Urinary bladder (tissue), 4 donors: ENCODE measurements around the gene HEPN1. TPM values are rescaled to one million over a fixed set of nuclear protein-coding genes. Genes with fewer than 3 reads are reported as not detected.
"Not testable (repeated sequence)": the region's sequence is repeated elsewhere in the genome, so short reads cannot be mapped to it uniquely, and the experiment has no call there.

Experiments
- DNase-seq: peaks from one replicate; pipeline ENCODE4 v3.0.0-alpha.2; 2015; ENCODE audit errors: extremely low spot score
- H3K27ac ChIP-seq: one replicate; pipeline ENCODE4 v1.5.1; 2013; ENCODE audit warnings: low read depth, mild to moderate bottlenecking, moderate library complexity
- H3K36me3 ChIP-seq: one replicate; pipeline ENCODE4 v1.6.1; 2013; ENCODE audit warnings: mild to moderate bottlenecking, moderate library complexity; ENCODE audit not compliant: insufficient read depth
- H3K4me1 ChIP-seq: one replicate; pipeline ENCODE4 v1.6.1; 2013; ENCODE audit warnings: mild to moderate bottlenecking, moderate library complexity; ENCODE audit not compliant: insufficient read depth
- H3K4me3 ChIP-seq: one replicate; pipeline ENCODE4 v1.5.1; 2013; ENCODE audit warnings: low read depth, low read length
- WGBS: extraction: QIAGEN DNeasy Blood & Tissue Kit; methylation state at CpG from one replicate; pipeline ENCODE4 v1.1.7; 2013; 5-methylcytosine and 5-hydroxymethylcytosine counted together
- polyA plus RNA-seq: library from polyadenylated mRNA; stranded (reverse); fragments of 200-250 nt; gene quantifications from one replicate; pipeline ENCODE4 v1.2.3, GENCODE V29; 2013
- total RNA-seq: library from RNA; depleted of rRNA; stranded (reverse); fragments of >200 nt; gene quantifications from one replicate; pipeline ENCODE4 v1.2.3, GENCODE V29; 2014
- donor health status: healthy with polysubstance abuse.
- donor health status: healthy.

Gene HEPN1
- total and polyA plus RNA-seq, 2 donors: not detected

GRCh38 chr11:124950601-124951330, 31.7 kb downstream of the HEPN1 start:
- Histone ChIP-seq H3K4me1 (no peaks in the 10 kb centered on the region), H3K36me3 (no peaks in the 10 kb centered on the region), H3K27ac (no peak overlapping the region), H3K4me3 (no peak overlapping the region)
- DNase-seq: no peak

- WGBS: 83% methylated on average over 3 of the region's 3 CpGs
- no peaks in the 10 kb centered on the region for H3K4me1 ChIP-seq
- no peak overlapping the region for H3K4me3 ChIP-seq
- no peak overlapping the region for H3K27ac ChIP-seq
- no peaks in the 10 kb centered on the region for H3K36me3 ChIP-seq
- DNase-seq: no peak
Measured at GRCh38 chr11:124951341-124951740, 32.3 kb downstream of the HEPN1 start.

DNA sequence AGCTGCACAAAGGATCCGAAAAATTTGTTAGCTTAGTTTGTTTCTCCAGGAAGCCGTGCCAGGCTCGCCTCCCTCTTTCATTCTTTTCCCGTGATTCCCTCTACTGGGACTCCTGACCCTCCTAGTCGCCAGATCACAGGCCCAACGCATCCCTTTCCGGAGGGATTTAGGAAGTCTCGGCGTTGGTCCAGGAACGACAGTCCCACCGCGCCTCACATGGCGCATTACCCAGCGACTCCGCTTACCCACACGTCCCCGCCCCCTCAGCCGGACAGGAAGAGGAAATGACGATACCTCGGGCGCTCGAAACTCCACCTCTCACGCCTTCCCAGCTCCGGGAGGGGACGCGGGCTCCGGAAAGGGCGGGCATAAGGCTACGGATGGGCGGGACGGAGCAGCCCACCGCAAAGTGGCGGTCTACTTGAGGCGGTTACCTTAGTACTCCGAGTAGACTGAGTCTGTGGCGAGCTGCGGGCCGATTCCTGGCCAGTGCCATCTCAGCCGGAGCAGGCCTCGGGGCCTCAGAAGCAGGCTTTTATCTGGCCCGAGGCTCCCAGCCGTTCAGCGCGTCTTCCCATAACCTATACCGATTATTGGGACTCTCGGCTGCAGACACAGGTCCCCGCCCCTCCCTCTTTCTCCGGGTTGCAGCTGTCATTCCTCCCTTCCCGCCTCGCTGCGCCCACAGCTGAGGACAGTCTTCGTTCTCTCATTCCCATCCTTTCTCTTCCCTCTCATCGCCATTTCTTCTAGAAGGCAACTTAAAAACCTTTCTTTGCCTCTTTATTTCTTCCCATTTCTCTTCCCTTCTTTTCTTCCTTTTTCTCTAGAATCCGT, 34.9 kb downstream of the HEPN1 start, which contains the start of gene CCDC15:
Gene CCDC15 (plus strand): TSS at position 450 of the 837 bp plus-strand sequence. CDS start 531 bp downstream, outside the sequence.
- DNase-seq: peak; percentile 98
- WGBS: under 1% methylated on average over 54 of the region's 54 CpGs
- Histone ChIP-seq H3K4me1 (no peaks in the 10 kb centered on the region), H3K36me3 (no peaks in the 10 kb centered on the region), H3K27ac (peak within 1 kb of the TSS; percentile 48), H3K4me3 (peak within 1 kb of the TSS; percentile 62)

- WGBS: 26% methylated on average over 6 of the region's 6 CpGs
- Histone ChIP-seq H3K4me3 (peak overlapping the region; percentile 62), H3K36me3 (no peaks in the 10 kb centered on the region), H3K27ac (no peak overlapping the region), H3K4me1 (no peaks in the 10 kb centered on the region)
- DNase-seq: no peak
Measured at GRCh38 chr11:124954590-124954955, 35.5 kb downstream of the HEPN1 start.

DNA sequence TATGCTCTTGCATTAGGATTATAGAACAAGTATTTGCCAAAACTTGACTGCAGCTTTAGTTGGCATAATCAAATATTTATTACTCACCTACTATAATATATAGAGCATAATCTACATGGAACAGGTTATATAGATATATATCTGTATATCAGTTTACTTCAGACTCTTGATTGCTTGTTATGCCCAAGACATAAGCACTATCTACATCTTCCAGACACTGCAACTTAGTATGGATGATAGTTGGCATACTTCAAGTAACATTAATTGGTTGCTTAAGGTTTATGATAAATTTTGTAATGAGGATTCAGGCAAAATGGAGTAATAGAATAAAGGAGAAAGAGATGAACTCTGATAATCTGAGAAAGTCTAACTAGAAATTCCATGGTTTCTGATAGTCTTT, 36.0 kb downstream of the HEPN1 start:
- Histone ChIP-seq H3K4me1 (no peaks in the 10 kb centered on the region), H3K4me3 (no peak overlapping the region), H3K27ac (no peak overlapping the region), H3K36me3 (no peaks in the 10 kb centered on the region)
- no peak for DNase-seq

- H3K4me1 ChIP-seq: no peaks in the 10 kb centered on the region
- 18% methylated on average over 5 of the region's 5 CpGs for WGBS
- no peak overlapping the region for H3K4me3 ChIP-seq
- peak; percentile 67 for DNase-seq
- no peak overlapping the region for H3K27ac ChIP-seq
- H3K36me3 ChIP-seq: no peaks in the 10 kb centered on the region
Measured at GRCh38 chr11:124961972-124962609, 43.0 kb downstream of the HEPN1 start.

DNA sequence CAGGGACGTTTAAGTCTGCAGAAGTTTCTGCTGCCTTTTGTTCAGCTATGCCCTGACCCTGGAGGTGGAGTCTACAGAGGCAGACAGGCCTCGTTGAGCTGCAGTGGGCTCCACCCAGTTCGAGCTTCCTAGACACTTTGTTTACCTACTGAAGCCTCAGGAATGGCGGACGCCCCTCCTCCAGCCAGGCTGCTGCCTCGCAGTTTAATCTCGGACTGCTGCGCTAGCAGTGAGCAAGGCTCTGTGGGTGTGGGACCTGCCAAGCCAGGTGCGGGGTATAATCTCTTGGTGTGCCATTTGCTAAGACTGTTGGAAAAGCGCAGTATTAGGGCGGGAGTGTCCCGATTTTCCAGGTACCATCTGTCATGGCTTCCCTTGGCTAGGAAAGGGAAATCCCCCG, 49.1 kb downstream of the HEPN1 start:
- 83% methylated on average over 13 of the region's 13 CpGs for WGBS

More for the DNA sequence above, 49.1 kb downstream of the HEPN1 start:
- not testable (repeated sequence) for H3K4me3 ChIP-seq, H3K4me1 ChIP-seq, H3K27ac ChIP-seq, DNase-seq, H3K36me3 ChIP-seq

Other genes with a start within 250 kb of the HEPN1 start
- gene SIAE, start 245.5 kb upstream of the HEPN1 start, total RNA-seq: 7.8 TPM
- 11.6 TPM for gene SIAE, start 245.5 kb upstream of the HEPN1 start, polyA plus RNA-seq
- 5.7 TPM for gene SPA17, start 245.3 kb upstream of the HEPN1 start, total RNA-seq
- 4.4 TPM for gene SPA17, start 245.3 kb upstream of the HEPN1 start, polyA plus RNA-seq
- gene NRGN, start 179.3 kb upstream of the HEPN1 start, total RNA-seq: 0.37 TPM
- 5.1 TPM for gene NRGN, start 179.3 kb upstream of the HEPN1 start, polyA plus RNA-seq
- 27.5 TPM for gene VSIG2, start 167.0 kb upstream of the HEPN1 start, total RNA-seq
- gene VSIG2, start 167.0 kb upstream of the HEPN1 start, polyA plus RNA-seq: 36.4 TPM
- 13.3 TPM for gene ESAM, start 157.0 kb upstream of the HEPN1 start, total RNA-seq
- 66.2 TPM for gene ESAM, start 157.0 kb upstream of the HEPN1 start, polyA plus RNA-seq
- gene MSANTD2, start 118.8 kb upstream of the HEPN1 start, total RNA-seq: 28.8 TPM
- 8.7 TPM for gene MSANTD2, start 118.8 kb upstream of the HEPN1 start, polyA plus RNA-seq
- gene ROBO3, start 53.8 kb upstream of the HEPN1 start, total RNA-seq: 18.0 TPM
- gene ROBO3, start 53.8 kb upstream of the HEPN1 start, polyA plus RNA-seq: 18.1 TPM
- 19.7 TPM for gene ROBO4, start 21.4 kb upstream of the HEPN1 start, total RNA-seq
- gene ROBO4, start 21.4 kb upstream of the HEPN1 start, polyA plus RNA-seq: 13.5 TPM
- not detected for gene HEPACAM, start 16.8 kb downstream of the HEPN1 start, total RNA-seq
- gene HEPACAM, start 16.8 kb downstream of the HEPN1 start, polyA plus RNA-seq: 0.49 TPM
- 12.1 TPM for gene CCDC15, start 35.0 kb downstream of the HEPN1 start, total RNA-seq
- 0.79 TPM for gene CCDC15, start 35.0 kb downstream of the HEPN1 start, polyA plus RNA-seq
- 9.0 TPM for gene SLC37A2, start 144.1 kb downstream of the HEPN1 start, total RNA-seq
- 7.7 TPM for gene SLC37A2, start 144.1 kb downstream of the HEPN1 start, polyA plus RNA-seq
- 38.5 TPM for gene TMEM218, start 192.4 kb downstream of the HEPN1 start, total RNA-seq
- 35.3 TPM for gene TMEM218, start 192.4 kb downstream of the HEPN1 start, polyA plus RNA-seq
- 6.5 TPM for gene PKNOX2, start 245.5 kb downstream of the HEPN1 start, total RNA-seq
- gene PKNOX2, start 245.5 kb downstream of the HEPN1 start, polyA plus RNA-seq: 4.7 TPM